Islet of Langerhans (tissue), 1 donor: ENCODE results near the gene GALM.

Source experiments
- FAIRE-seq: peaks from one replicate; lab custom pipeline; 2011; peaks lifted over from hg19 to GRCh38; lab: Jason Lieb, UNC

Gene GALM

DNA sequence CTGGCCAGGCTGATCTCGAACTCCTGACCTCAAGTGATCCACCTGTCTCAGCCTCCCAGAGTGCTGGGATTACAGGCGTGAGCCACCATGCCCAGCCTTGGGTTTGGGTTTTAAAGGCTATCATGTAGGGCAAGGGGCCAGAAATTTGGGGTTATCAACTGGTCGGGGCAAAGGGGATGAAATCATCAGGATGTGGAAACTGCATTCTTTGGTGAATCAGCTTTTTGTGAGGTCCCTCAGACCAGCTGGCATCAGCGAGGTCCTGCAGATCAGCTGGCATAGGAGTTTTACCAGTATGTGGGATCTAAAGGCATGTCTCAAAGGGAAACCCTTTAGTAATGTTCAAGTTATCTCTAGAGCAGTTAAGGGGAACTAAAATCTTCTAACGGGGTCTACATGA is 105.7 kb downstream of the GALM start:
- no peak for FAIRE-seq

DNA sequence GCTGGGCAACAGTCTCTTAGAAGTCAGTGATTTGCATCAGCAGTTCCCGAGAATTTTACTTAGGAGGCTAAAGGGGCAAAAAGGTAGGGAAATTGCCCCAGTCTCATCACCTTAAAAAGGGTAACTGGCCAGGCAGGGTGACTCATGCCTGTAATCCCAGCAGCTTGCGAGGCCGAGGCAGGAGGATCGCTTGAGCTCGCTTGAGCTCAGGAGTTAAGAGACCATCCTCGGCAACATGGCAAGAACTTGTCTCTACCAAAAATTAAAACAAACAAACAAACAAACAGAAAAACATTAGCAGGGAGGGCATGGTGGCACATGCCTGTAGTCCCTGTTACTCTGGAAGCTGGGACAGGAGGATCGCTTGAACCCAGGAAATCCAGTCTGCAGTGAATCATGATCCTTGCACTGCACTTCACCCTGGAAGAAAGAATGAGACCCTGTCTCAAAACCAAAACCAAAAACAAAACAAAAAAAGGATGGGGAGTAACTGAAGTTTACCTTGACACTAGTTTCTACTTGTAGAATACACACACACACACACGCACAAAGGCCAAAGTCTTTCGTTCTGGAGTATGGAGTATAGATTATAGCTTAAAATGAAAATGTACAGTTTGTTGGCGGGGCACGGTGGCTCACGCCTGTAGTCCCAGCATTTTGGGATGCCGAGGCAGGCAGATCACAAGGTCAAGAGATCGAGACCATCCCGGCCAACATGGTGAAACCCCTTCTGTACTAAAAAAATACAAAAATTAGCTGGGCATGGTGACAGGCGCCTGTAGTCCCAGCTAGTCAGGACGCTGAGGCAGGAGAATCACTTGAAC is 109.4 kb downstream of the GALM start:
- FAIRE-seq, result no peak

DNA sequence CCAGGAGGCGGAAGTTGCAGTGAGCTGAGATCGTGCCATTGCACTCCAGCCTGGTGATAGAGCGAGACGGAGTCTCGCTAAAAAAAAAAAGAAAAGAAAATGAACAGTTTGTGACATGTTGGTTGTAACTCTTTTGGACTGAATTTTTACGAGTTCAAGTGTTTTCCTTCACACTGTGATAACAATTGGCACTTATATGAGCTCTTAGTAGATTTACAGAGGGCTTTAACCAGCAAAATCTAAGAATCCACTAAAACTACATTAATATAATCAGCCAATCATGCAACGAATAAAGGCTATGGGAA is 110.0 kb downstream of the GALM start:
- FAIRE-seq, result no peak

DNA sequence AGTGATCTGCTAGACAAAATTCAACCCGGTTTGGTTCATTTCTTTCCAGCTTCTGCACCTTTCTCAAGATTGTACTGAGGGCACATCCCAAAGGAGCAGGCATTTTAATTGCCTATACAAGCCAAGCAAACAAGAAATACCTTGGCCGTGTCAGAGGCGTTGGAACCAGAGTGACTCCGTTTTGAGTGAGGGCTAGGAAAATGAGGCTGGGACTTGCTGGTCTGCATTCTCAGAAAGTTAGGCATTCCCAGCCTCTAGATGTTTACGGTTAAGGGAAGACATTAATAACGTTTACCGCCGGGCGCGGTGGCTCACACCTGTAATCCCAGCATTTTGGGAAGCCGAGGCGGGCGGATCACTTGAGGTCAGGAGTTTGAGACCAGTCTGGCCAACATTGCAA is 110.6 kb downstream of the GALM start:
- FAIRE-seq, result no peak

DNA sequence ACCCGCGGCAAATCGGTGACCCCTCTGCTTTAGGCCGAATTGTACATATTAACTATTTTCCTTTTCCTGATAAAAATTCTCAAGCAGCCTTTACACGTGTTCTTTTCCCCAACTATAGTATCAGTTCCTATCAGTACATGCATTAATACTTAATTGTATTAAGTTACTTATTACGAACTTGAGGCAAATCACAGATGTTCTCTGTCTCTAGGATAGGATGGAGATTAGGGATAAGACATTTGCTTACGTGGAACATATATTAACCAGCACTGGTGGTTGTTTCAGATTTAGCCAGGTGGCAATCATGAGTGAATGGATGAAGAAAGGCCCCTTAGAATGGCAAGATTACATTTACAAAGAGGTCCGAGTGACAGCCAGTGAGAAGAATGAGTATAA is 112.8 kb downstream of the GALM start:
- no peak for FAIRE-seq

DNA sequence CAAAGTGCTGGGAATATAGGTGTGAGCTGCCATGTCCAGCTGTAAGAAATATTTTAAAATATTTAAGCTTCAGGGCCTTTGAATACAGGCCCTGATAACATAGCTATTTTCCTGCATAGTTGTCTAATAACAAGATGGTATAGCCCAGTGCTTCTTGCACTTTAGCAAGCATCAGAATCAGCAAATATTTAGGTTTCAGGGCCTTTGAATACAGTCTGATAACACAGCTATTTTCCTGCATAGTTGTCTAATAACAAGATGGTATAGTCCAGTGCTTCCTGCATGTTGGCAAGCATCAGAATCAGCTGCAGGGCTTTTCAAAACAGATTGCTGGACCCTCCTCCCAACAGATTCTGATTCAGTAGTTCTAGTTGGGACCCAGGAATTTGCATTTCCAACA is 117.7 kb downstream of the GALM start:
- FAIRE-seq, result no peak
